Measurements from ENCODE around the gene AIPL1.

Gene AIPL1

GRCh38 chr17:6449307-6449706 is 14.4 kb upstream of the AIPL1 start:
- no peak for DNase-seq (ENCODE audit: low spot score)

- no peak for DNase-seq (ENCODE audit: low spot score)
Measured at GRCh38 chr17:6448473-6448872, 13.6 kb upstream of the AIPL1 start.

GRCh38 chr17:6446516-6447100 is 11.7 kb upstream of the AIPL1 start:
- DNase-seq (ENCODE audit: low spot score), result no peak

DNA sequence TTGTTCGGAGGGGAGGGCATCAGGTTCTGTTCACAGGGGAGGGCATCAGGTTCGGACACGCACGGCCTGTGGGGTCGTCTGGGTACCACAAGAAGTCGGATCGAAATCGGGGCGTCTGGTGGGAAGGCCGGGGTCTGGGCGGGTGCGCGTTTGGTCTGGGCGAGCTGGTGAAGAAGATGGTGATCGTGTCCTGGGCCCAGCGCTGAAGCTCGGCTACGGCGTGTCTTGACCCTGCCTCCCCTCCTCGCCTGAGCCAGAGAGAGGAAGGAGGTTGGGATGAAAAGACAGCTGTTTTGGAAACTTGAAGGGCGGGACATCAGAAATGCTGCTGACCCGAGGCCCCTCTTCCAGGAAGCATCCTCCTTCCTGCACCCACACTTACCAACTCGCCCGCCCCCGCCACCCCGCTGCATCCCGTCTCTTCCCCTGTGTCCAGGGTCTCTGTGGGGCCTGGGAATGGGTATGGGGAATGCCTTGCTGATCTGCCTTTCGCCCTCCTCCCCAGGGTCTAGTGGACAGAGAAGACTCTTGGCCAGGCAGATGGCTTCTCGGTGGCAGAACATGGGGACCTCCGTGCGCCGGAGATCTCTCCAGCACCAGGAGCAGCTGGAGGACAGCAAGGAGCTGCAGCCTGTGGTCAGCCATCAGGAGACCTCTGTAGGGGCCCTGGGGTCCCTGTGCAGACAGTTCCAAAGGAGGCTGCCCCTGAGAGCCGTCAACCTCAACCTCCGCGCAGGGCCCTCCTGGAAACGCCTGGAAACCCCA is 9.8 kb upstream of the AIPL1 start:
- DNase-seq (ENCODE audit: low spot score), result no peak

- DNase-seq (ENCODE audit: low spot score), result no peak
Measured at GRCh38 chr17:6443692-6444570, 9.0 kb upstream of the AIPL1 start, which contains the start of gene PIMREG. TSS of gene PIMREG (plus strand) at chr17:6444455. CDS start at chr17:6445111, 656 bp downstream.

DNA sequence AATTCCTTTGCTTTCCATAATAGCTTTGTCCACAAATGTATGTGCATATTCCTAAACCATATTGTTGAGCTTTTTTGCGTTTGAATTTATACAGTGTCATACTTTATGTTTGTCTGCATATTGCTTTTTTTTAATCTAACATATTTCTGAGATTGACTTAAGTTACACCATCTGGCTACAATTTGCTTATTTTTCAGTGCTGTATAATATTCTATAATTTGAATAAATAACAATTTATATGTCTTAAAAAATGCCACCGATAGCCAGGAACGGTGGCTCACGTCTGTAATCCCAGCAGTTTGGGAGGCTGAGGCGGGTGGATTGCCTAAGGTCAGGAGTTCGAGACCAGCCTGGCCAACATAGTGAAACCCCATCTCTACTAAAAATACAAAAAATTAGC is 7.9 kb upstream of the AIPL1 start:
- DNase-seq (ENCODE audit: low spot score), result no peak

GRCh38 chr17:6439951-6440350 is 5.0 kb upstream of the AIPL1 start:
- no peak for DNase-seq (ENCODE audit: low spot score)

DNA sequence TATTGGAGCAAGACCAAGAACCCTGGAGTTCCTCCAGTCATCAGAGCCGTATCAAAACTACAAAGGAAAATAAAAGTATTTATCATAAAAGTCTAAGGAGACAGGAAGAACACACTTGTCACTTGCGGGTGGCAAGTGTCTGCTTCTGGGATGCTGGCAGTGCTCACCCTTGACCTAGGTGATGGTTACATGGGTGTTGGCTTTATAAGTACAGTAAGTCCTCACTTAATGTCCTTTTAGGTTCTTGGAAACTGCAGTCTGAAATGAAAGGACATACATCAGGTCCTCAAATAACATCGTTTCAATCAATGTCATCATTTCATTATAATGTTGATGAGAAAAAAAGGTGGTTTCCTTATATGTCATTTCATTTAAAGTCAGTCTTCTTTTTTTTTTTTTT is 3.0 kb upstream of the AIPL1 start:
- DNase-seq (ENCODE audit: low spot score), result no peak

DNA sequence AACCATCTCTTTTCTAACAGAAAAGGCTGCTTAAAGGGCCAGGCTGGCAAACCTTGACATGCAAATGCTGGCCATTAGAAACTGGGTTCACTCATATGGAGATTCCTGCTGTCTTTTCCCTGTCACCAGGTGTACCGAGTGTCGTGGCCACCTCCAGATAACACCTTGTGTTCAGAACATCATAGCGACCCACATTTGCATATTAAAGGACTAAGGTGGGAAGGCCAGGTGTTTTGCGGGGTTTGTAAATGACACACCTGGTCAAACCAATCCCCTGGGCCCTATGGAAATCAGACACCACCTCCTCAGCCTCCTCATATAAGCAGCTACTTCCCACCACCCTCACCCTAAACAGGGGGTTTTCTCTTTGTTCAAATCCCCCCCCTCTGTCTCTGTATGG is 2.5 kb upstream of the AIPL1 start:
- no peak for DNase-seq (ENCODE audit: low spot score)

GRCh38 chr17:6435968-6436367 is 1.0 kb upstream of the AIPL1 start:
- DNase-seq (ENCODE audit: low spot score), result peak; percentile 21

DNA sequence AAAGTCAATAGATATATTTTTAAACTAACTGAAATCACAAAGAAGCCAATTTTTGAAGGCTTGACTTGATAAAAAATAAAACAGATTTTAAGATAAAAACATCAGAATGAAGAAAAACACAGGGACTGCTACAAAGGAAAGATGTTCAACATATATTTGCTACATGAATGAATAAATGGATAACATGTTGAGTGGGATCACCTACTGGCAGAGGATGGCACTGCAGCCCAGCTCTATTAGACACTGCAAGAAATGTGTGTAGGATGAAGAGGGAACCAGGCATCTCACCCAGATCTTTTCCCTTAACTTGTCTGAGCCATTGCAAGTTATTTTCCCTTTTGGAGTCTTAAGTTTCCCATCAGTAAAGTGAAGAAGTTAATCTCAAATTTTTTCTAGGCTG is 4.2 kb downstream of the AIPL1 start:
- no peak for DNase-seq (ENCODE audit: low spot score)

- no peak for DNase-seq (ENCODE audit: low spot score)
Measured at GRCh38 chr17:6429266-6429665, 5.7 kb downstream of the AIPL1 start.

GRCh38 chr17:6428207-6428965 is 6.5 kb downstream of the AIPL1 start:
- DNase-seq (ENCODE audit: low spot score), result no peak

- no peak for DNase-seq (ENCODE audit: low spot score)
Measured at GRCh38 chr17:6427279-6427781, 7.6 kb downstream of the AIPL1 start.

DNA sequence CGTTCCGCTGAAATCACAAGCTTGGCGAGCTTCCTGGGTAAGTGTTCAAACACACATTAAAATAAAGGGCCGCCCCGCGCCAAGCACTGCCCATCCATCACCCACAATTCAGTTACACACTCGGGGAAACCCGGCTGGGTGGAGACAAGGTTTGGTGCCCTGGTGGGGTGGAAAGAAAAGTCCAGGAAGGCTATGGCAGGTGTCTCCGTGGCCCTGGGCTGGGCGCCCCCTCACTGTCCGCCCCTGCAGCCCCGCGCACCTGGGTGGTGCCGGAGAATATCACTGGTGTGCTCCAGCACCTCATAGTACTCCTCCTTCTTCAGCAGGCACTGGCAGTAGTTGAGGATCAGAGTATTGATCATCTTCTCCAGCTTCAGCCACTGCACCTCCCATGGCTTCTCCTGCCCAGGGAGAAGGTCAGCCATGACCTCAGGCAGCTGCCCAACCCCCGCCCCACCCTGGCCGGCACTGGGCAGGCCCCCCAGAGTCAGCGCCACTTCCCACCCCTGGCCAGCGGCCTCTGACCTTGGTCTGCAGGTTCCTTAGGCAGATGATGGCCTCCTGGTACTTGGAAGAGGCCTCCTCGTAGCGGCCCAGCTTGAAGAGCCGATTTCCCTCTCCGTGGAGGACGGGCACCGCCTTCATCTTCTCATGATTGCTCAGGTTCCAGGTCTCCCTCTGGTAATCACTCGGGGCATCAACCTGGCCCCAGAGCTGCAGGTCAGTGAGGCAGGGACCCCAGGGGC is 8.4 kb downstream of the AIPL1 start:
- DNase-seq (ENCODE audit: low spot score), result no peak

DNA sequence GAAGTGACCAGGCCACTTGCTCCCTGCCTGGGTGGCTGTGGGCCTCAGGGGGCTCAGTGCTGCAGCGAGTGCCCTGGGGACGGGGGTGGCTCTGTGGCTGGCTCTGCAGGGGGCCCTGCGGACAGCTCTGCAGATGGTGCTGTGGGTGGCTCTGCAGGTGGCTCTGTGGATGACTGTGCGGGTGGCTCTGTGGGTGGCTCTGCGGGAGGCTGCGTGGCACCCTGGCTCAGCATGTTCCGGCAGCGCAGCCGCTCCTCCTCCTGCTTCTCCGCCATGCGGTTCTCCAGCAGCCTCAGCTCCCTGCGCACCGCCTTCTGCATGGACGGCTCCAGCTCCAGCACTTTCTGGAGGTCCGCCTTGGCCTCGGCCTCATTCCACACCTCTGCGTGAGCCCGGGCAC is 9.5 kb downstream of the AIPL1 start:
- no peak for DNase-seq (ENCODE audit: low spot score)

DNA sequence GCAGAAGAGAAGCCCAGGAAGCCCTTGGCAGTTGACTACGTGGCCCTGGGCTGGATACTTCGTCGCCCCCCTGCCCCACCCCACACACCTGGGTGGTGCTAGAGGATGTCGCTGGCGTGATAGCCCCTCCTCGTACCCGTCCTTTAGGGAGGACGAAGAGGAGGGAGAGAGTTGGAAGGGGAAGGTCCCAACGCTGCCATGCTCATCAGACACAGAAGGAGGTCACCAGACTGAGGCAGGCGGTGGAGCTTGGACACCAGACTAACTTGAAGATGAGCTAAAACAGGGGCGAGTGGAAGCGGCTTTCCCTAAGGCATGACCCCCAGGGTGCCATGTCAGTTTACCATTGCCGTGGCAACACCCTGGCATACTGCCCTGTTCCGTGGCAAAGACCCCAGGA is 11.0 kb downstream of the AIPL1 start:
- DNase-seq (ENCODE audit: low spot score), result no peak

GRCh38 chr17:6422654-6423241 is 12.2 kb downstream of the AIPL1 start:
- DNase-seq (ENCODE audit: low spot score), result no peak

- peak; percentile 58 for DNase-seq (ENCODE audit: low spot score)
Measured at GRCh38 chr17:6421700-6422604, 13.0 kb downstream of the AIPL1 start.

GRCh38 chr17:6420173-6420641 is 14.7 kb downstream of the AIPL1 start:
- DNase-seq (ENCODE audit: low spot score), result no peak

Data from hematopoietic multipotent progenitor cell treated with erythropoietin and hydrocortisone succinate and interleukin-3 and kit ligand, for 17 days (in vitro differentiated cells).